ENCODE measurements around the gene MRPS33. TPM values are rescaled to one million over a fixed set of nuclear protein-coding genes. Genes with fewer than 3 reads are reported as not detected.

Gene MRPS33
- total and polyA plus RNA-seq, 2 donors (not counting 3 experiments of a cell fraction or from before 2014, with no cell fraction given), result 13.5 to 34.1 TPM

DNA sequence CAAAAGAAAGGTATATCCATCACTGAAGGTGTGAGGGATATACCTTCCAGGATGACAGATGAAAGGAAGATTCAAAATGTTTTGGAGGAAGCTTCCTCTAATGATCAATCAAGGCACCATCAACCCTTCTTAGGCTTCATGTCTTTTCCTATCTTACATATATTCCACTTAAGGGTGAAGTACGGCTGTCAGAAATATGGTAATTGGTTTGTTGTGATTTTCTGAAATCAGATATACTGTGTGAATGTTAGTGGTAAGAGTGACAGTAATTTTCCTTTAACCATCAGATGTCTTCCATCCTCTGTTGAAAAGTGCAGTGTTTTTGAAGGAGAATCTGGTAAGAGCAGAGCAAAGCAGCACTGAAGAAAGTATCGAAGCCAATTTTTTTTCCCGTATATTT lies 2.8 kb upstream of the MRPS33 start:
- POLR2A ChIA-PET, result no interaction called here
- no peaks in the 10 kb centered on the region for H3K79me2 ChIP-seq (ENCODE audit: control insufficient read depth, insufficient read depth, low read length)
- no peaks in the 10 kb centered on the region for H3K9me3 ChIP-seq (replicated peaks; ENCODE audit: control insufficient read depth, insufficient read depth, low read length)
- no peak overlapping the region for H3K4me2 ChIP-seq (ENCODE audit: insufficient read depth, low read length)
- H2AFZ ChIP-seq (ENCODE audit: low read depth, low read length), result no peak overlapping the region
- H3K36me3 ChIP-seq (ENCODE audit: control insufficient read depth in 2 of 2, extremely low read depth in 1 of 2, insufficient read depth in 2 of 2, low read length in 2 of 2), result no peaks in the 10 kb centered on the region
- peaks cover 2% of the 10 kb centered on the region in 2 experiments for H3K27me3 ChIP-seq (ENCODE audit: control insufficient read depth in 2 of 2, insufficient read depth in 2 of 2, low read length in 2 of 2)
- FAIRE-seq, result no peak
- no peak overlapping the region for H3K27ac ChIP-seq (ENCODE audit: insufficient read depth, low read depth, low read length)
- dilution Hi-C loops (cut with MboI; ENCODE audit: extremely low pct_ligation_motif_present, low sequenced_read_pairs), result no loop called here
- peaks cover 6% of the 10 kb centered on the region for H3K4me1 ChIP-seq (ENCODE audit: control insufficient read depth, extremely low read depth, insufficient read depth, low read length)
- H4K20me1 ChIP-seq (replicated peaks; ENCODE audit: control insufficient read depth, extremely low read depth, insufficient read depth, low read length), result no peaks in the 10 kb centered on the region
- no peak for TF ChIP-seq POLR2A (IDR thresholded peaks at IDR 0.05; ENCODE audit: low read depth, low read length)
- no peak for TF ChIP-seq POLR2AphosphoS5 (IDR thresholded peaks at IDR 0.05; ENCODE audit: insufficient read depth, low read depth, low read length)
- no peak for TF ChIP-seq EZH2 (IDR thresholded peaks at IDR 0.05; ENCODE audit: borderline replicate concordance, low read depth, low read length, severe bottlenecking)
- TF ChIP-seq, protein P1, sequence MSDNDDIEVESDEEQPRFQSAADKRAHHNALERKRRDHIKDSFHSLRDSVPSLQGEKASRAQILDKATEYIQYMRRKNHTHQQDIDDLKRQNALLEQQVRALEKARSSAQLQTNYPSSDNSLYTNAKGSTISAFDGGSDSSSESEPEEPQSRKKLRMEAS (IDR thresholded peaks at IDR 0.05; ENCODE audit: insufficient read depth, insufficient read length), result no peak
- TF ChIP-seq JUN (IDR thresholded peaks at IDR 0.05; ENCODE audit: borderline replicate concordance, insufficient read depth, insufficient read length, low read depth), result no peak
- no peak for TF ChIP-seq GATA2 (IDR thresholded peaks at IDR 0.05; ENCODE audit: insufficient read depth, insufficient read length, low read depth, low read length)
- TF ChIP-seq MYC (IDR thresholded peaks at IDR 0.05; ENCODE audit: low read depth, low read length), result no peak
- TF ChIP-seq, protein P2, sequence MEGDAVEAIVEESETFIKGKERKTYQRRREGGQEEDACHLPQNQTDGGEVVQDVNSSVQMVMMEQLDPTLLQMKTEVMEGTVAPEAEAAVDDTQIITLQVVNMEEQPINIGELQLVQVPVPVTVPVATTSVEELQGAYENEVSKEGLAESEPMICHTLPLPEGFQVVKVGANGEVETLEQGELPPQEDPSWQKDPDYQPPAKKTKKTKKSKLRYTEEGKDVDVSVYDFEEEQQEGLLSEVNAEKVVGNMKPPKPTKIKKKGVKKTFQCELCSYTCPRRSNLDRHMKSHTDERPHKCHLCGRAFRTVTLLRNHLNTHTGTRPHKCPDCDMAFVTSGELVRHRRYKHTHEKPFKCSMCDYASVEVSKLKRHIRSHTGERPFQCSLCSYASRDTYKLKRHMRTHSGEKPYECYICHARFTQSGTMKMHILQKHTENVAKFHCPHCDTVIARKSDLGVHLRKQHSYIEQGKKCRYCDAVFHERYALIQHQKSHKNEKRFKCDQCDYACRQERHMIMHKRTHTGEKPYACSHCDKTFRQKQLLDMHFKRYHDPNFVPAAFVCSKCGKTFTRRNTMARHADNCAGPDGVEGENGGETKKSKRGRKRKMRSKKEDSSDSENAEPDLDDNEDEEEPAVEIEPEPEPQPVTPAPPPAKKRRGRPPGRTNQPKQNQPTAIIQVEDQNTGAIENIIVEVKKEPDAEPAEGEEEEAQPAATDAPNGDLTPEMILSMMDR (IDR thresholded peaks at IDR 0.05; ENCODE audit: extremely low read depth in 1 of 2, insufficient read depth in 1 of 2, low read depth in 1 of 2, low read length in 2 of 2), result no peak
- TF ChIP-seq FOS (IDR thresholded peaks at IDR 0.05; ENCODE audit: borderline replicate concordance, insufficient read depth, low read length), result no peak
- BruUV-seq (replicated peaks), result no TSS peak
- no peaks in the 10 kb centered on the region for H3K9me1 ChIP-seq (replicated peaks; ENCODE audit: control insufficient read depth, extremely low read depth, insufficient read depth, low read length)
- CTCF ChIA-PET, result interaction anchor here (1.8 kb wide), 1 partner anchor 515 kb away, joined by 7 read pairs; no protein-coding TSS in a partner anchor
- no peak for DNase-seq (ENCODE audit: low read depth, low spot score)
- H3K4me3 ChIP-seq (replicated peaks in 1 of 3; ENCODE audit: insufficient read depth in 1 of 3, low read depth in 1 of 3, low read length in 3 of 3), result no peak overlapping the region
- intact Hi-C loops (cut with micrococcal nuclease), result loop anchor here (5.0 to 10.0 kb wide), 2 partner anchors 673 to 770 kb away; no protein-coding TSS in a partner anchor
- H3K9ac ChIP-seq (replicated peaks; ENCODE audit: extremely low read depth, insufficient read depth, low read length), result no peak overlapping the region

All from endothelial cell of umbilical vein (primary cell).